ENCODE measurements around the gene CDK5RAP2. TPM values are rescaled to one million over a fixed set of nuclear protein-coding genes. Genes with fewer than 3 reads are reported as not detected.

Gene CDK5RAP2
- total and polyA plus RNA-seq, 7 donors: 10.6 to 57.8 (median 41.0) TPM

- Histone ChIP-seq H3K4me3 (no peak overlapping the region), H3K27me3 (no peaks in the 10 kb centered on the region), H3K27ac (peak overlapping the region in 2 of 4 donors; percentile 72 to 77), H3K4me1 (peaks cover 0 to 43% (median 32%) of the 10 kb centered on the region in 4 donors), H3K9me3 (no peaks in the 10 kb centered on the region), H3K36me3 (peaks cover 0 to 12% (median 8%) of the 10 kb centered on the region in 4 donors)
- TF ChIP-seq EP300 (IDR thresholded peaks at IDR 0.05) (no peak), POLR2AphosphoS5 (IDR thresholded peaks at IDR 0.05) (no peak), CTCF (IDR thresholded peaks at IDR 0.05) (no peak), POLR2A (IDR thresholded peaks at IDR 0.05) (no peak)
- no peak for DNase-seq
- intact Hi-C loops (cut with DNase I): no loop called here
- WGBS, 2 donors: 90 to 91% methylated on average over 15 of the region's 15 CpGs
Measured at GRCh38 chr9:120413121-120414048, 166.6 kb downstream of the CDK5RAP2 start.

DNA sequence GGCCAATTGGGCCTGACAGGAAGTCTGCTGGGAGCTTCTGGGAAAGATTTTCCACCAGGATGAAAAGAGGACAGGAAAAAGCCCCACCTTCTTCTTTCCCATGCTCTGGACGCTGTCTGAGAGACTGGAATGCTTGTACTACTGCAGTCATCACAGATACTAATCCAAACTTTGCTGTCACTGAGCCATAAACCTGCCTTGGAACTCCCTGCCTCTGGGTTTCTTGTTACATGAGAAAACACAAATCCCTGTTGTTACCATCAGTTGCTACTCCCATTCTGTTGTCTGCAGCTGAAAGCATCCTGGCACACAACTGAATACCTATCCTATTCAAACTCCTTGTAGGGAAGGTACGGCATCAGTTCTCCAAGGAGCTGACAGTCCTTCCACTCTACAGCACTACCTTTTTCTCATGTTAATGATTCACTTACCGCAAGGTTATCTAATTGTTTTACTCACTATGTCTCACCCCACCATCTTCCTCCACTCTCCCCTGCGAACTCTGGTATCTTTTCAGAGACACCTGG lies 167.5 kb downstream of the CDK5RAP2 start:
- H3K9me3 ChIP-seq: no peaks in the 10 kb centered on the region
- no peak for DNase-seq
- TF ChIP-seq EP300 (IDR thresholded peaks at IDR 0.05) (no peak), POLR2A (IDR thresholded peaks at IDR 0.05) (no peak), POLR2AphosphoS5 (IDR thresholded peaks at IDR 0.05) (peak in 2 of 4 donors; percentile 24 to 44)
- 84 to 91% methylated on average over 4 of the region's 4 CpGs for WGBS, 2 donors
- H3K27ac ChIP-seq: peak overlapping the region; percentile 6 to 77 (median 56)
- H3K4me1 ChIP-seq: peaks cover 0 to 43% (median 32%) of the 10 kb centered on the region in 4 donors
- peaks cover 4 to 20% (median 15%) of the 10 kb centered on the region in 4 donors for H3K36me3 ChIP-seq
- H3K27me3 ChIP-seq: no peaks in the 10 kb centered on the region
- H3K4me3 ChIP-seq: no peak overlapping the region
- intact Hi-C loops (cut with DNase I): no loop called here

DNA sequence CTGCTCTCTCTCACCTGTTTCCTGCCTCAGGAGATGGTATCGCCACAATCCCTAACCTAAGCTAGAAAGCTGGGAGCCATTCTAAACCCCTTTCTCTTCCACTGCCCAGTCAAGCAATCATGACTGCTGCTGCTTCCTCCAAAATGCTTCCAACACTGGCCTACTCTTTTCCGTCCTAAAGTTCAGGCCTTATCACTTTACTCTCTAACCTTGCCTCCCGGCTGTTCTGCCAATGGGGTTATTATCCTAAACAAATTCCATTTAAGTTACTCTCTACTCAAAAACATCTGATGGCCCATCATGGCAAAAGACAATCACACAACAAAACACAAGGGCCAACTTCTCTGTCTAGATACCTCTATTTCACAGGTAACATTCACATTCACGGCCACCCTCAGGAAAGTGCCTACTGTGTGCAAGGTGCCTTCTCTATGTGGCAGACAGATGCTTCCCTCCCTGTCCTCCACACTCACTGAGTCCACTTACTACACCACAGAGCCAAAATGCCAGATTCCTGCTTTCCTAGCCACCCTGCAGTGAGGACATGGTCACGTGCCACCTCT lies 168.0 kb downstream of the CDK5RAP2 start:
- WGBS, 2 donors: 92 to 95% methylated on average over 5 of the region's 5 CpGs
- DNase-seq: no peak
- Histone ChIP-seq H3K27ac (peak overlapping the region; percentile 6 to 77 (median 56)), H3K27me3 (no peaks in the 10 kb centered on the region), H3K36me3 (peaks cover 4 to 26% (median 20%) of the 10 kb centered on the region in 4 donors), H3K4me3 (no peak overlapping the region), H3K9me3 (no peaks in the 10 kb centered on the region), H3K4me1 (peaks cover 0 to 43% (median 32%) of the 10 kb centered on the region in 4 donors)
- intact Hi-C loops (cut with DNase I): no loop called here
- TF ChIP-seq CTCF (IDR thresholded peaks at IDR 0.05) (no peak), EP300 (IDR thresholded peaks at IDR 0.05) (no peak), POLR2AphosphoS5 (IDR thresholded peaks at IDR 0.05) (no peak), POLR2A (IDR thresholded peaks at IDR 0.05) (no peak)

- WGBS, 2 donors: 77 to 85% methylated on average over 3 of the region's 3 CpGs
- TF ChIP-seq POLR2AphosphoS5 (IDR thresholded peaks at IDR 0.05) (peak in 3 of 4 donors; percentile 19 to 37 (median 22)), CTCF (IDR thresholded peaks at IDR 0.05) (no peak)
- intact Hi-C loops (cut with DNase I): no loop called here
- Histone ChIP-seq H3K4me1 (peaks cover 0 to 43% (median 32%) of the 10 kb centered on the region in 4 donors), H3K4me3 (no peak overlapping the region), H3K9me3 (no peaks in the 10 kb centered on the region), H3K36me3 (peaks cover 4 to 35% (median 26%) of the 10 kb centered on the region in 4 donors), H3K27me3 (no peaks in the 10 kb centered on the region), H3K27ac (peak overlapping the region; percentile 6 to 77 (median 50))
- no peak for DNase-seq
Measured at GRCh38 chr9:120410925-120411501, 169.0 kb downstream of the CDK5RAP2 start.

Data from sigmoid colon (tissue), 7 donors.